PC-9 (cell line): ENCODE results near the gene ZDHHC18.
"Not testable (repeated sequence)": the region's sequence is repeated elsewhere in the genome, so short reads cannot be mapped to it uniquely, and the experiment has no call there.

Experiments used
- CTCF ChIP-seq: fragments of 200-600 bp; sonication (generic); conservative IDR thresholded peaks from 2 replicates; pipeline ENCODE4 v1.6.1; 2017; ENCODE audit warnings: mixed run types, antibody characterized with exemption, mild to moderate bottlenecking, moderate library complexity
- EZH2 ChIP-seq: fragments of 200-600 bp; sonication (generic); IDR thresholded peaks from 2 replicates; pipeline ENCODE4 v1.8.0; 2017; ENCODE audit warnings: antibody characterized with exemption, low read depth

- not testable (repeated sequence) for TF ChIP-seq EZH2, CTCF
These were observed 22.6 kb upstream of the ZDHHC18 start for GRCh38 chr1:26803932-26804331.
